ENCODE results near the gene IFT88.

Gene IFT88

GRCh38 chr13:20579191-20579590 lies 12.2 kb downstream of the IFT88 start:
- TF ChIP-seq EZH2phosphoT487 (IDR thresholded peaks at IDR 0.05; ENCODE audit: low read length) (no peak), EZH2 (optimal IDR thresholded peaks at IDR 0.05; ENCODE audit: low read depth, low read length) (no peak), CTCF (IDR thresholded peaks at IDR 0.05; ENCODE audit: low read length) (no peak)
- no peaks in the 10 kb centered on the region for H3K79me2 ChIP-seq (ENCODE audit: low read length)
- H2AFZ ChIP-seq (ENCODE audit: low read length), result no peak overlapping the region
- H3K9ac ChIP-seq (ENCODE audit: low read length), result no peak overlapping the region
- no peaks in the 10 kb centered on the region for H3K36me3 ChIP-seq (replicated peaks; ENCODE audit: insufficient read depth, low read length)
- H4K20me1 ChIP-seq (ENCODE audit: insufficient read depth, low read length), result no peaks in the 10 kb centered on the region
- H3K9me3 ChIP-seq (replicated peaks; ENCODE audit: insufficient read depth, low read length), result no peaks in the 10 kb centered on the region
- no peak overlapping the region for H3K4me2 ChIP-seq (ENCODE audit: low read depth, low read length)
- H3K27ac ChIP-seq (ENCODE audit: low read length), result no peak overlapping the region
- DNase-seq, result no peak
- no peaks in the 10 kb centered on the region for H3K27me3 ChIP-seq (replicated peaks; ENCODE audit: insufficient read depth, low read length)
- H3K4me1 ChIP-seq (ENCODE audit: low read length), result no peaks in the 10 kb centered on the region
- H3F3A ChIP-seq (ENCODE audit: insufficient read depth, low read length), result no peaks in the 10 kb centered on the region
- H3K9me2 ChIP-seq (replicated peaks; ENCODE audit: insufficient read depth, low read length), result no peaks in the 10 kb centered on the region
- no peak overlapping the region for H3K4me3 ChIP-seq (ENCODE audit: low read length)

- no peaks in the 10 kb centered on the region for H3K36me3 ChIP-seq (replicated peaks; ENCODE audit: insufficient read depth, low read length)
- H3K4me1 ChIP-seq (ENCODE audit: low read length), result no peaks in the 10 kb centered on the region
- H3K9ac ChIP-seq (ENCODE audit: low read length), result no peak overlapping the region
- no peaks in the 10 kb centered on the region for H3F3A ChIP-seq (ENCODE audit: insufficient read depth, low read length)
- DNase-seq, result no peak
- H3K79me2 ChIP-seq (ENCODE audit: low read length), result no peaks in the 10 kb centered on the region
- TF ChIP-seq CTCF (IDR thresholded peaks at IDR 0.05; ENCODE audit: low read length) (no peak), EZH2 (optimal IDR thresholded peaks at IDR 0.05; ENCODE audit: low read depth, low read length) (no peak), EZH2phosphoT487 (IDR thresholded peaks at IDR 0.05; ENCODE audit: low read length) (no peak)
- H3K9me2 ChIP-seq (replicated peaks; ENCODE audit: insufficient read depth, low read length), result no peaks in the 10 kb centered on the region
- H3K27ac ChIP-seq (ENCODE audit: low read length), result no peak overlapping the region
- H3K9me3 ChIP-seq (replicated peaks; ENCODE audit: insufficient read depth, low read length), result no peaks in the 10 kb centered on the region
- no peak overlapping the region for H3K4me3 ChIP-seq (ENCODE audit: low read length)
- H4K20me1 ChIP-seq (ENCODE audit: insufficient read depth, low read length), result no peaks in the 10 kb centered on the region
- no peak overlapping the region for H2AFZ ChIP-seq (ENCODE audit: low read length)
- H3K4me2 ChIP-seq (ENCODE audit: low read depth, low read length), result no peak overlapping the region
- H3K27me3 ChIP-seq (replicated peaks; ENCODE audit: insufficient read depth, low read length), result no peaks in the 10 kb centered on the region
These were observed 13.3 kb downstream of the IFT88 start for GRCh38 chr13:20580257-20580656.

GRCh38 chr13:20582026-20582425 lies 15.1 kb downstream of the IFT88 start:
- Histone ChIP-seq H3K9me2 (replicated peaks; ENCODE audit: insufficient read depth, low read length) (no peaks in the 10 kb centered on the region), H2AFZ (ENCODE audit: low read length) (no peak overlapping the region), H3K27ac (ENCODE audit: low read length) (no peak overlapping the region), H4K20me1 (ENCODE audit: insufficient read depth, low read length) (no peaks in the 10 kb centered on the region), H3F3A (ENCODE audit: insufficient read depth, low read length) (no peaks in the 10 kb centered on the region), H3K36me3 (replicated peaks; ENCODE audit: insufficient read depth, low read length) (no peaks in the 10 kb centered on the region), H3K4me2 (ENCODE audit: low read depth, low read length) (no peak overlapping the region), H3K27me3 (replicated peaks; ENCODE audit: insufficient read depth, low read length) (no peaks in the 10 kb centered on the region), H3K9ac (ENCODE audit: low read length) (no peak overlapping the region), H3K4me1 (ENCODE audit: low read length) (no peaks in the 10 kb centered on the region), H3K4me3 (ENCODE audit: low read length) (no peak overlapping the region), H3K79me2 (ENCODE audit: low read length) (no peaks in the 10 kb centered on the region), H3K9me3 (replicated peaks; ENCODE audit: insufficient read depth, low read length) (no peaks in the 10 kb centered on the region)
- TF ChIP-seq CTCF (IDR thresholded peaks at IDR 0.05; ENCODE audit: low read length) (no peak), EZH2phosphoT487 (IDR thresholded peaks at IDR 0.05; ENCODE audit: low read length) (no peak), EZH2 (optimal IDR thresholded peaks at IDR 0.05; ENCODE audit: low read depth, low read length) (no peak)
- DNase-seq, result no peak

All from MM.1S (cell line).